GM12878 (cell line): ENCODE measurements around the gene STX8.

Experiments
- CTCF ChIP-seq, 3 experiments: IDR thresholded peaks in 2 of 3; conservative IDR thresholded peaks in 1 of 3; 2 replicates each; pipeline ENCODE4 v1.5.1; 2011; ENCODE audit warnings: low read depth in 3 of 3, low read length in 3 of 3, mild to moderate bottlenecking in 3 of 3, control low read depth in 2 of 3, moderate library complexity in 2 of 3, inconsistent platforms in 1 of 3, mixed read lengths in 1 of 3; ENCODE audit not compliant: control insufficient read depth in 2 of 3, insufficient read depth in 1 of 3; ENCODE audit errors: extremely low read depth in 1 of 3
- JUNB ChIP-seq: IDR thresholded peaks from 2 replicates; pipeline ENCODE4 v1.6.1; 2016; ENCODE audit warnings: antibody characterized with exemption, mild to moderate bottlenecking
- SMC3 ChIP-seq: IDR thresholded peaks from 2 replicates; pipeline ENCODE4 v1.6.1; 2011; ENCODE audit warnings: low read length, improper control_type of control experiment, borderline replicate concordance
- SP1 ChIP-seq: IDR thresholded peaks from one replicate; pipeline ENCODE4 v1.6.1; 2011; ENCODE audit warnings: low read depth, low read length
- USF1 ChIP-seq: IDR thresholded peaks from 2 replicates; pipeline ENCODE4 v1.6.1; 2011; ENCODE audit warnings: borderline replicate concordance, low read depth, mild to moderate bottlenecking, moderate library complexity, mixed read lengths, low read length; ENCODE audit not compliant: insufficient read depth; ENCODE audit errors: extremely low read length
- ZBTB11 ChIP-seq: fragments of 450-650 bp; formaldehyde crosslinking; IDR thresholded peaks from 2 replicates; pipeline ENCODE4 v1.5.0; 2022; ENCODE audit warnings: mild to moderate bottlenecking, missing genetic modification characterization

- no peak for TF ChIP-seq CTCF (IDR thresholded peaks at IDR 0.05 in 2 of 3, conservative IDR thresholded peaks at IDR 0.05 in 1 of 3; ENCODE audit: control insufficient read depth in 2 of 3, extremely low read depth in 1 of 3, insufficient read depth in 1 of 3, low read depth in 3 of 3, low read length in 3 of 3)
- no peak for TF ChIP-seq SP1
- no peak for TF ChIP-seq USF1
- TF ChIP-seq JUNB, result no peak
- no peak for TF ChIP-seq ZBTB11 (CRISPR knock-in tag)
- no peak for TF ChIP-seq SMC3
Observed at GRCh38 chr17:9258115-9259015, 317.3 kb downstream of the STX8 start.
